Measurements from ENCODE around the gene C1QL4. TPM values are rescaled to one million over a fixed set of nuclear protein-coding genes. Genes with fewer than 3 reads are reported as not detected.

The C1QL4 gene
- total RNA-seq, 1 experiment from 2014 or later, result not detected

DNA sequence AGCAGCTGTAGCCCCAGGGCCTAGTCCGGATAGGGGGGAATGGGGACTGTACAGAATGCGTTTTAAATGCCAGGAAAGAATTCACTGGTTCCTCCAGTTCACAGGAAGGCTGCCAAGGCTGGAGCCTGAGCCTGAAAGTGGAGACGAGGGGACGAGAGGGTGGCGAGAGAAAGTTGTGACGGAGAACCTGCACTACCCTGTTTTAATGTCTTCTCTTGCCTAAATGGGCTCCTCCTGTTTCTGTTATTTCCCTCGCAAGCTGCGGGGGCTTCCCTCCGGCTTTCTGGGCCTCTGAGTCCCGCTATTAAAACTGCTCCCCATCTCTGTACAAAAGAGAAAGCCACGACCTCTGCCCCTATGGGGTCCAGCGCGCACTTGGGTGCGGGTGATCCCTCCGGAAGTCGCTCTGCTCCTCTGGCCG lies 4.5 kb downstream of the C1QL4 start:
- Mint-ChIP-seq H3K27me3 (ENCODE audit: insufficient read depth, unreplicated experiment) (peaks cover 7% of the 10 kb centered on the region), H3K36me3 (ENCODE audit: insufficient read depth, unreplicated experiment) (no peaks in the 10 kb centered on the region), H3K27ac (ENCODE audit: low read depth, unreplicated experiment) (no peak overlapping the region), H3K4me3 (ENCODE audit: unreplicated experiment) (no peak overlapping the region), H3K9me3 (ENCODE audit: unreplicated experiment) (no peaks in the 10 kb centered on the region), H3K4me1 (ENCODE audit: insufficient read depth, unreplicated experiment) (no peaks in the 10 kb centered on the region)
- no peak for DNase-seq (ENCODE audit: unreplicated experiment)
- no TSS peak for BruUV-seq (replicated peaks)
- ChIA-PET CTCF (interaction anchor here (0.6 to 2.9 kb wide), 16 partner anchors 10 to 316 kb away, joined by 3 to 19 read pairs (median 4); partner anchors contain the start of genes DNAJC22 and PRPH), POLR2A (interaction anchor here (0.5 to 1.5 kb wide), 3 partner anchors 14 to 55 kb away, joined by 3 read pairs; no protein-coding TSS in a partner anchor)
- TF ChIP-seq, protein P1, sequence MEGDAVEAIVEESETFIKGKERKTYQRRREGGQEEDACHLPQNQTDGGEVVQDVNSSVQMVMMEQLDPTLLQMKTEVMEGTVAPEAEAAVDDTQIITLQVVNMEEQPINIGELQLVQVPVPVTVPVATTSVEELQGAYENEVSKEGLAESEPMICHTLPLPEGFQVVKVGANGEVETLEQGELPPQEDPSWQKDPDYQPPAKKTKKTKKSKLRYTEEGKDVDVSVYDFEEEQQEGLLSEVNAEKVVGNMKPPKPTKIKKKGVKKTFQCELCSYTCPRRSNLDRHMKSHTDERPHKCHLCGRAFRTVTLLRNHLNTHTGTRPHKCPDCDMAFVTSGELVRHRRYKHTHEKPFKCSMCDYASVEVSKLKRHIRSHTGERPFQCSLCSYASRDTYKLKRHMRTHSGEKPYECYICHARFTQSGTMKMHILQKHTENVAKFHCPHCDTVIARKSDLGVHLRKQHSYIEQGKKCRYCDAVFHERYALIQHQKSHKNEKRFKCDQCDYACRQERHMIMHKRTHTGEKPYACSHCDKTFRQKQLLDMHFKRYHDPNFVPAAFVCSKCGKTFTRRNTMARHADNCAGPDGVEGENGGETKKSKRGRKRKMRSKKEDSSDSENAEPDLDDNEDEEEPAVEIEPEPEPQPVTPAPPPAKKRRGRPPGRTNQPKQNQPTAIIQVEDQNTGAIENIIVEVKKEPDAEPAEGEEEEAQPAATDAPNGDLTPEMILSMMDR (IDR thresholded peaks at IDR 0.05; ENCODE audit: unreplicated experiment), result no peak
- intact Hi-C loops (cut with micrococcal nuclease), result no loop called here

DNA sequence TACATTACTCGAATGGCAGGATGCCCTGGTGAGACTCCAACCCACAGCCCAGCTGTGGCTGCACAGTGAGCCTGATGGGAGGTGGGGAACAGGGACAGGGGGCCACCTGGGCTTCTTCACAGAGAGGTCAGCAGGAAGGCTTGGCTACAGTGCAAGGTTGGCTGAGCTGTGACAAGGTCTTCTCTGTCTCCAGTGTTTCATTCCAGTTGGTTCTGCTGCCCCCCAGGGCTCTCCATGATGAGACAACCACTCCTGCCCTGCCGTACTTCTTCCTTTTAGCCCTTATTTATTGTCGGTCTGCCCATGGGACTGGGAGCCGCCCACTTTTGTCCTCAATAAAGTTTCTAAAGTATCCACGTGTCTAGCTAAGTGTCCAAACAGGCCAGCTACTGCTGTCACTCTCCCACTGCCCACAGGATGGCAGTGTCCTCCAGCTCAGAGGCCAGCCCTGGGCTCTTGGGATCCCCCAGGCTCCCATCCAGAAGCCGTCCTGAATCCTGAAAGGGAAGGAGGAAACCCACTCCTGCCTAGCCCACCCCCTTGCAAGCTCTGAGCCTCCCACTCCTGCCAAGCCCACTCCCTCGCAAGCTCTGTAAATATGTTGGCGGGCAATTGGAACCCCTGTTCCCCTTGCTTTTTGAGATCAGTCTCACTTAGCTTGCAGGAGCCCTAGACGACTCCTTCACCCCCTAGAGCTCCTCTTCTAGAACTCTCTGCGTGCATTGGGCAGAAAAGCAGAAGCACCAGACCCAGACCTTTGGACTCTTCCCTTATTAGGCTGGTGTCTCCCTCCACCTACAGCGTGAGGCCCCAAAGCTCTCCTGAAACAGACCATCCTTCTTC lies 5.4 kb downstream of the C1QL4 start:
- POLR2A ChIA-PET, result interaction anchor here (0.5 to 1.5 kb wide), 3 partner anchors 13 to 55 kb away, joined by 3 read pairs; no protein-coding TSS in a partner anchor

DNA sequence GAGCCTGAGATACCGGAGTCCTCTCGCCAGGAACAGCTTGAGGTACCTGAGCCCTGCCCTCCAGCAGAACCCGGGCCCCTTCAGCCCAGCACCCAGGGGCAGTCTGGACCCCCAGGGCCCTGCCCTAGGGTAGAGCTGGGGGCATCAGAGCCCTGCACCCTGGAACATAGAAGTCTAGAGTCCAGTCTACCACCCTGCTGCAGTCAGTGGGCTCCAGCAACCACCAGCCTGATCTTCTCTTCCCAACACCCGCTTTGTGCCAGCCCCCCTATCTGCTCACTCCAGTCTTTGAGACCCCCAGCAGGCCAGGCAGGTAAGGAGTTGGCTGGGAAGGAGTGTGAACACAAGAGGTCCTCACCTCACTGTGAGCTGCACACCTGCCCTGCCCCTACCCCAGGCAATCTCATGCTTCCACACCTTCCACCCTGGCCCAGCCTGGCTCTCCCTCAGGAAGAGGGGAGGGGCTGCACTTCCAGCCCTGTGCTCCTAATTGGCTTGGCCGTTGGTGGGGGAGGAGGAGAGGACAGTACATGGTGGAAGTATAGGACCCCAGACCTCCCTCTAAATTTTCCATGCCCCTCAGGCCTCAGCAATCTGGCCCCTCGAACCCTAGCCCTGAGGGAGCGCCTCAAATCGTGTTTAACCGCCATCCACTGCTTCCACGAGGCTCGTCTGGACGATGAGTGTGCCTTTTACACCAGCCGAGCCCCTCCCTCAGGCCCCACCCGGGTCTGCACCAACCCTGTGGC lies 6.2 kb downstream of the C1QL4 start:
- Mint-ChIP-seq H3K9me3 (ENCODE audit: unreplicated experiment) (no peaks in the 10 kb centered on the region), H3K4me3 (ENCODE audit: unreplicated experiment) (no peak overlapping the region), H3K27me3 (ENCODE audit: insufficient read depth, unreplicated experiment) (no peaks in the 10 kb centered on the region), H3K36me3 (ENCODE audit: insufficient read depth, unreplicated experiment) (no peaks in the 10 kb centered on the region), H3K4me1 (ENCODE audit: insufficient read depth, unreplicated experiment) (no peaks in the 10 kb centered on the region), H3K27ac (ENCODE audit: low read depth, unreplicated experiment) (no peak overlapping the region)
- TF ChIP-seq, protein P1 (IDR thresholded peaks at IDR 0.05; ENCODE audit: unreplicated experiment), result no peak
- CTCF ChIA-PET, result interaction anchor here (0.5 to 2.9 kb wide), 20 partner anchors 8 to 731 kb away, joined by 3 to 19 read pairs (median 4); partner anchors contain the start of genes DNAJC22 and PRPH
- no peak for DNase-seq (ENCODE audit: unreplicated experiment)
- BruUV-seq (replicated peaks), result no TSS peak
- intact Hi-C loops (cut with micrococcal nuclease), result no loop called here
- POLR2A ChIA-PET, result no interaction called here

More for the DNA sequence above, 5.4 kb downstream of the C1QL4 start:
- intact Hi-C loops (cut with micrococcal nuclease), result no loop called here
- no peaks in the 10 kb centered on the region for H3K9me3 Mint-ChIP-seq (ENCODE audit: unreplicated experiment)
- TF ChIP-seq, protein P1 (IDR thresholded peaks at IDR 0.05; ENCODE audit: unreplicated experiment), result peak; percentile 72
- BruUV-seq (replicated peaks), result no TSS peak
- no peaks in the 10 kb centered on the region for H3K27me3 Mint-ChIP-seq (ENCODE audit: insufficient read depth, unreplicated experiment)
- H3K4me1 Mint-ChIP-seq (ENCODE audit: insufficient read depth, unreplicated experiment), result no peaks in the 10 kb centered on the region
- CTCF ChIA-PET, result interaction anchor here (0.5 to 2.9 kb wide), 23 partner anchors 9 to 731 kb away, joined by 3 to 19 read pairs (median 4); partner anchors contain the start of genes DNAJC22 and PRPH
- no peak overlapping the region for H3K4me3 Mint-ChIP-seq (ENCODE audit: unreplicated experiment)
- peak; percentile 51 for DNase-seq (ENCODE audit: unreplicated experiment)
- no peaks in the 10 kb centered on the region for H3K36me3 Mint-ChIP-seq (ENCODE audit: insufficient read depth, unreplicated experiment)
- H3K27ac Mint-ChIP-seq (ENCODE audit: low read depth, unreplicated experiment), result no peak overlapping the region

Data from MCF 10A (cell line).